ENCODE data around the gene FAT1. TPM values are rescaled to one million over a fixed set of nuclear protein-coding genes. Genes with fewer than 3 reads are reported as not detected.
"Not testable (repeated sequence)": the region's sequence is repeated elsewhere in the genome, so short reads cannot be mapped to it uniquely, and the experiment has no call there.

FAT1 gene
- total RNA-seq, 2 donors from 2014 or later, result 70.3 to 89.5 TPM

DNA sequence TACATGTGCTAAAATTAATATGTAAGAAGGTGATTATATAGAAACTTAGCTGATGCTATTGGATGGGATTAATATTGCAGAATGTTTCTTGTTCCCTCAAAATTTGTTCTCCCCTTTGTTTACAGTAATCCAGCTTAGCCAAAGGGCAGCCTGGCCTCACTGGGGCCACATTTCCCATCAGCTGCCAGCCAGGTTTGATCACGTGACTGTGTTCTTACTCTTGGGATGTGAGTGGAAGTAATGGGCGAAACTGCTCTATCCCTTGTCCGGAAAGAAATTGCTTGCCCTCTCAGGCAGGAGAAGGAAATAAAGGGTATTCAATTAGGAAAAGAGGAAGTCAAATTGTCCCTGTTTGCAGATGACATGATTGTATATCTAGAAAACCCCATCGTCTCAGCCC is 44.1 kb upstream of the FAT1 start:
- H3K4me3 ChIP-seq, result no peak overlapping the region
- H3K9me3 ChIP-seq, result no peaks in the 10 kb centered on the region
- no peak overlapping the region for H3K27ac ChIP-seq
- H3K4me1 ChIP-seq, result no peaks in the 10 kb centered on the region
- no peak for DNase-seq (ENCODE audit: low spot score)
- no peaks in the 10 kb centered on the region for H3K27me3 ChIP-seq
- TF ChIP-seq CTCF (IDR thresholded peaks at IDR 0.05), result no peak
- no peaks in the 10 kb centered on the region for H3K36me3 ChIP-seq

GRCh38 chr4:186765673-186766546 is 42.3 kb upstream of the FAT1 start:
- no peak for DNase-seq (ENCODE audit: low spot score)
- no peaks in the 10 kb centered on the region for H3K9me3 ChIP-seq
- no peak for TF ChIP-seq CTCF (IDR thresholded peaks at IDR 0.05)

DNA sequence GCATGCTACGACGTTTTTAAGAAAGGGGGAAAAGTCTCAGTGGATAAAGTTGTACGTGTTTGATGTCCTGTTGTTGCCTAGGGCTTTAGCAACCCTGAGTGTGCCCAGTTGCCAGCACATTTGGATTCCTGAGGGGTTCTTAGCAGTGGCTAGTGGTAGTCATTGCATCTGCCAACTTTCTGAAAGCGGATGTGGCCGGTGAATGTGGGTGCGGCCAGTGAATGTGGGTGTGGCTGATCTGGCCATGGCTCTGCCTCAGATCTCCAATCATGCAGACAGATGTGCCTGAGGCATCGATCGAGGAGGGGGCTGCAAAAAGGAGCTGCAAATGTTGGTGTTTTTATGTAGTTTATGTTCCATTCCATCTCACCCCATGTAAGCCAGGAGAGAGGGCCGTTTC is 41.5 kb upstream of the FAT1 start:
- Histone ChIP-seq H3K4me3 (no peak overlapping the region), H3K27ac (no peak overlapping the region), H3K9me3 (no peaks in the 10 kb centered on the region), H3K4me1 (no peaks in the 10 kb centered on the region), H3K27me3 (no peaks in the 10 kb centered on the region), H3K36me3 (no peaks in the 10 kb centered on the region)
- DNase-seq (ENCODE audit: low spot score), result no peak
- TF ChIP-seq CTCF (IDR thresholded peaks at IDR 0.05), result no peak

More at GRCh38 chr4:186765673-186766546, 42.3 kb upstream of the FAT1 start:
- H3K4me3 ChIP-seq, result no peak overlapping the region
- no peaks in the 10 kb centered on the region for H3K27me3 ChIP-seq
- H3K4me1 ChIP-seq, result no peaks in the 10 kb centered on the region
- H3K27ac ChIP-seq, result no peak overlapping the region
- no peaks in the 10 kb centered on the region for H3K36me3 ChIP-seq

GRCh38 chr4:186764457-186764856 is 40.8 kb upstream of the FAT1 start:
- Histone ChIP-seq H3K27ac (no peak overlapping the region), H3K36me3 (no peaks in the 10 kb centered on the region), H3K27me3 (no peaks in the 10 kb centered on the region), H3K4me3 (no peak overlapping the region), H3K9me3 (no peaks in the 10 kb centered on the region), H3K4me1 (no peaks in the 10 kb centered on the region)
- no peak for DNase-seq (ENCODE audit: low spot score)
- TF ChIP-seq CTCF (IDR thresholded peaks at IDR 0.05), result no peak

GRCh38 chr4:186762865-186763264 is 39.2 kb upstream of the FAT1 start:
- no peak overlapping the region for H3K27ac ChIP-seq
- no peak overlapping the region for H3K4me3 ChIP-seq
- H3K4me1 ChIP-seq, result no peaks in the 10 kb centered on the region
- no peaks in the 10 kb centered on the region for H3K27me3 ChIP-seq
- no peak for TF ChIP-seq CTCF (IDR thresholded peaks at IDR 0.05)
- no peaks in the 10 kb centered on the region for H3K36me3 ChIP-seq
- H3K9me3 ChIP-seq, result no peaks in the 10 kb centered on the region
- no peak for DNase-seq (ENCODE audit: low spot score)

- H3K36me3 ChIP-seq, result no peaks in the 10 kb centered on the region
- H3K4me1 ChIP-seq, result no peaks in the 10 kb centered on the region
- H3K4me3 ChIP-seq, result no peak overlapping the region
- H3K27me3 ChIP-seq, result no peaks in the 10 kb centered on the region
- H3K27ac ChIP-seq, result no peak overlapping the region
- TF ChIP-seq CTCF (IDR thresholded peaks at IDR 0.05), result no peak
- H3K9me3 ChIP-seq, result no peaks in the 10 kb centered on the region
- DNase-seq (ENCODE audit: low spot score), result no peak
Measured at GRCh38 chr4:186762361-186762760, 38.7 kb upstream of the FAT1 start.

DNA sequence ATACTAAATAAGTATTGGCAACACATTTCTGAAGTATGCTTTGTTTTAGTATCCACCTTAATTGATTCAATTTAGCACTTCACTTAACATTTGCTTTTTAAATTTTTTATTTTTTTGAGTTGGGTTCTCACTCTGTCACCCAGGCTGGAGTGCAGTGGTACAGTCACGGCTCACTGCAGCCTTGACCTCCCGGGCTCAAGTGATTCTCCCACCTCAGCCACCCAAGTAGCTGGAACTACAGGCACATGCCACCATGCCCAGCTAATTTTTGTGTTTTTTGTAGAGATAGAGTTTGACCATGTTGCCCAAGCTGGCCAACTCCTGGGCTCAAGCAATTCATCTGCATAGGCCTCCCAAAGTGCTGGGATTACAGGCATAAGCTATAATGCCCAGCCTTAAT is 38.3 kb upstream of the FAT1 start:
- not testable (repeated sequence) for H3K4me1 ChIP-seq; H3K4me3 ChIP-seq; H3K27me3 ChIP-seq; DNase-seq (ENCODE audit: low spot score); H3K9me3 ChIP-seq; H3K36me3 ChIP-seq; H3K27ac ChIP-seq
